ENCODE measurements around the gene RHOB.

DNA sequence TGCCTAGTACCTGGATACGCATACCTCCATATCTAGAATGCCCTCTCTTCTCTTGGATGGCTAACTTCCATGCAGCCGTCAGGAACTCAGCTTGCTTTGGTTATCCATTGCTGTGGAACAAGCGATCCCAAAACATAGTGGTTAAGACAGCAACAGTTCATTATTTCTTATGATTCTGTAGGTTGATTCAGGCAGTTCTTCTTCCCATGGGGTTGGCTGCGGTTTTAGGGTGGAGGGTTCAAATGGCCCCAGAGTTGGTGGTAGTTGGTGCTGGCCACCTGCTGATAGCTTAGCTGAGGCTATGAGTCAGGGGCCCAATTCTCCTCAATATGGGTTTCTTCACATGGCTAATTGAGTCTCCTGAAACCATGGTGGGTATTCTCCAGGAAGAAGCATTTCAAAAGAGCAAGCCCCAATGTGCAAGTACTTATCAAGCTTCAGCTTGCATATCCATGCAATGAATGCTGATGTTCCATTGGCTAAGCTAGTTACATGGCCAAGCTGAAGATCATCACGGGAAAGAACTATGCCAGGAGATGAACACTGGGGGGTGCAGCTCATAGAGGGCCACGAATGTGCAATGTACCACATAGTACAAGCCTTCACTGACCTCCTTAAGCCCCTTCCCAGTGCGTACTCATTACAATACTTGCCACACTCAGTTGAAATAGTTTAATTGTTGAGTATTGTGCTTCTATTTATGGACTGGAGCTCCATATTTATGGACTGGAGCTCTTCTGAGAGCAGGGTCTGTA is 10.0 kb upstream of the RHOB start:
- TF ChIP-seq EP300 (IDR thresholded peaks at IDR 0.05) (no peak), POLR2AphosphoS5 (IDR thresholded peaks at IDR 0.05) (no peak), POLR2A (IDR thresholded peaks at IDR 0.05) (no peak)
- TF ChIP-seq, protein P1, sequence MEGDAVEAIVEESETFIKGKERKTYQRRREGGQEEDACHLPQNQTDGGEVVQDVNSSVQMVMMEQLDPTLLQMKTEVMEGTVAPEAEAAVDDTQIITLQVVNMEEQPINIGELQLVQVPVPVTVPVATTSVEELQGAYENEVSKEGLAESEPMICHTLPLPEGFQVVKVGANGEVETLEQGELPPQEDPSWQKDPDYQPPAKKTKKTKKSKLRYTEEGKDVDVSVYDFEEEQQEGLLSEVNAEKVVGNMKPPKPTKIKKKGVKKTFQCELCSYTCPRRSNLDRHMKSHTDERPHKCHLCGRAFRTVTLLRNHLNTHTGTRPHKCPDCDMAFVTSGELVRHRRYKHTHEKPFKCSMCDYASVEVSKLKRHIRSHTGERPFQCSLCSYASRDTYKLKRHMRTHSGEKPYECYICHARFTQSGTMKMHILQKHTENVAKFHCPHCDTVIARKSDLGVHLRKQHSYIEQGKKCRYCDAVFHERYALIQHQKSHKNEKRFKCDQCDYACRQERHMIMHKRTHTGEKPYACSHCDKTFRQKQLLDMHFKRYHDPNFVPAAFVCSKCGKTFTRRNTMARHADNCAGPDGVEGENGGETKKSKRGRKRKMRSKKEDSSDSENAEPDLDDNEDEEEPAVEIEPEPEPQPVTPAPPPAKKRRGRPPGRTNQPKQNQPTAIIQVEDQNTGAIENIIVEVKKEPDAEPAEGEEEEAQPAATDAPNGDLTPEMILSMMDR (IDR thresholded peaks at IDR 0.05): no peak
